ENCODE measurements around the gene RRAGB. TPM values are rescaled to one million over a fixed set of nuclear protein-coding genes. Genes with fewer than 3 reads are reported as not detected.

RRAGB gene
- total RNA-seq, 1 donor from 2014 or later: 17.1 TPM

Other genes with a start within 250 kb of the RRAGB start
- 0.13 and 0.26 TPM in 2 replicates for gene USP51, start 227.9 kb upstream of the RRAGB start, total RNA-seq
- gene FOXR2, start 94.3 kb upstream of the RRAGB start, total RNA-seq: not detected in 2 replicates